ENCODE data around the gene MAT2B. TPM values are rescaled to one million over a fixed set of nuclear protein-coding genes. Genes with fewer than 3 reads are reported as not detected.

The MAT2B gene
- total and polyA plus RNA-seq, 2 donors (not counting 1 experiment from before 2014, with no cell fraction given) = 33.9 to 123 TPM

GRCh38 chr5:163502521-163502920 lies 2.9 kb upstream of the MAT2B start:
- CTCF ChIA-PET = interaction anchor here (1.0 to 4.0 kb wide), 5 partner anchors 12 to 94 kb away, joined by 3 to 37 read pairs (median 4); partner anchors contain the start of genes HMMR and NUDCD2

More at GRCh38 chr5:163502521-163502920, 2.9 kb upstream of the MAT2B start:
- peak overlapping the region; percentile 63 for H3K27ac Mint-ChIP-seq
- H3K9me3 ChIP-seq (ENCODE audit: control extremely low read depth in 1 of 3, control insufficient read depth in 2 of 3, insufficient read depth in 1 of 3, low read length in 2 of 3) = no peaks in the 10 kb centered on the region
- POLR2A ChIA-PET = no interaction called here
- peaks cover 30 to 33% of the 10 kb centered on the region in 2 donors for H3K4me1 ChIP-seq (ENCODE audit: control insufficient read depth in 2 of 2, insufficient read depth in 2 of 2, low read length in 2 of 2)
- peak overlapping the region in 1 of 5 experiments; percentile 83 for H3K4me3 ChIP-seq (ENCODE audit: control extremely low read depth in 1 of 5, extremely low read depth in 1 of 5, insufficient read depth in 1 of 5, low read depth in 2 of 5, low read length in 4 of 5)
- DNase-seq (no peak), ATAC-seq (ENCODE audit: low read depth) (no peak)
- no peaks in the 10 kb centered on the region for H3K27me3 Mint-ChIP-seq
- no peaks in the 10 kb centered on the region for H3K27me3 ChIP-seq (replicated peaks in 1 of 4; ENCODE audit: control extremely low read depth in 1 of 4, control insufficient read depth in 3 of 4, insufficient read depth in 4 of 4, low read length in 3 of 4)
- peak overlapping the region; percentile 88 for H3K9ac ChIP-seq (ENCODE audit: low read length)
- no peaks in the 10 kb centered on the region for H3K36me3 ChIP-seq (replicated peaks in 1 of 2; ENCODE audit: control extremely low read depth in 1 of 2, control insufficient read depth in 1 of 2, extremely low read depth in 1 of 2, insufficient read depth in 2 of 2, low read length in 1 of 2)
- no peaks in the 10 kb centered on the region for H3K9me3 Mint-ChIP-seq (ENCODE audit: insufficient read depth)
- peak overlapping the region in 1 of 2 donors; percentile 95 for H3K27ac ChIP-seq (ENCODE audit: low read length in 2 of 2)
- TF ChIP-seq EZH2 (IDR thresholded peaks at IDR 0.05; ENCODE audit: borderline replicate concordance, insufficient read depth, low read depth, low read length, poor library complexity, severe bottlenecking) = no peak
- TF ChIP-seq, protein P1, sequence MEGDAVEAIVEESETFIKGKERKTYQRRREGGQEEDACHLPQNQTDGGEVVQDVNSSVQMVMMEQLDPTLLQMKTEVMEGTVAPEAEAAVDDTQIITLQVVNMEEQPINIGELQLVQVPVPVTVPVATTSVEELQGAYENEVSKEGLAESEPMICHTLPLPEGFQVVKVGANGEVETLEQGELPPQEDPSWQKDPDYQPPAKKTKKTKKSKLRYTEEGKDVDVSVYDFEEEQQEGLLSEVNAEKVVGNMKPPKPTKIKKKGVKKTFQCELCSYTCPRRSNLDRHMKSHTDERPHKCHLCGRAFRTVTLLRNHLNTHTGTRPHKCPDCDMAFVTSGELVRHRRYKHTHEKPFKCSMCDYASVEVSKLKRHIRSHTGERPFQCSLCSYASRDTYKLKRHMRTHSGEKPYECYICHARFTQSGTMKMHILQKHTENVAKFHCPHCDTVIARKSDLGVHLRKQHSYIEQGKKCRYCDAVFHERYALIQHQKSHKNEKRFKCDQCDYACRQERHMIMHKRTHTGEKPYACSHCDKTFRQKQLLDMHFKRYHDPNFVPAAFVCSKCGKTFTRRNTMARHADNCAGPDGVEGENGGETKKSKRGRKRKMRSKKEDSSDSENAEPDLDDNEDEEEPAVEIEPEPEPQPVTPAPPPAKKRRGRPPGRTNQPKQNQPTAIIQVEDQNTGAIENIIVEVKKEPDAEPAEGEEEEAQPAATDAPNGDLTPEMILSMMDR (IDR thresholded peaks at IDR 0.05) = no peak
- H3K4me3 Mint-ChIP-seq = peak overlapping the region; percentile 98
- peaks cover 23% of the 10 kb centered on the region for H3K79me2 ChIP-seq (ENCODE audit: control insufficient read depth, insufficient read depth, low read length)
- H4K20me1 ChIP-seq (ENCODE audit: control insufficient read depth, insufficient read depth, low read length, poor library complexity, severe bottlenecking) = no peaks in the 10 kb centered on the region
- peaks cover 35% of the 10 kb centered on the region for H3K4me1 Mint-ChIP-seq
- peak overlapping the region; percentile 77 for H2AFZ ChIP-seq (ENCODE audit: insufficient read depth, low read depth, low read length, poor library complexity, severe bottlenecking)
- 100% methylated on average over 5 of the region's 8 CpGs for WGBS (ENCODE audit: insufficient coverage)
- H3K4me2 ChIP-seq (replicated peaks; ENCODE audit: low read depth, low read length, poor library complexity, severe bottlenecking) = peak overlapping the region; percentile 80
- intact Hi-C loops (cut with micrococcal nuclease) = no loop called here

All from B cell (primary cell).